Stimulated activated CD4-positive, alpha-beta T cell treated with anti-CD3 and anti-CD28 coated beads, Interleukin-4, amount 100 ng/mL, for 1 hour (primary cell): ENCODE measurements around the gene AJUBA.
"Not testable (repeated sequence)": the region's sequence is repeated elsewhere in the genome, so short reads cannot be mapped to it uniquely, and the experiment has no call there.

Experiments used
- DNase-seq: peaks from one replicate; pipeline ENCODE4 v3.0.0-alpha.2; 2020

AJUBA gene

DNA sequence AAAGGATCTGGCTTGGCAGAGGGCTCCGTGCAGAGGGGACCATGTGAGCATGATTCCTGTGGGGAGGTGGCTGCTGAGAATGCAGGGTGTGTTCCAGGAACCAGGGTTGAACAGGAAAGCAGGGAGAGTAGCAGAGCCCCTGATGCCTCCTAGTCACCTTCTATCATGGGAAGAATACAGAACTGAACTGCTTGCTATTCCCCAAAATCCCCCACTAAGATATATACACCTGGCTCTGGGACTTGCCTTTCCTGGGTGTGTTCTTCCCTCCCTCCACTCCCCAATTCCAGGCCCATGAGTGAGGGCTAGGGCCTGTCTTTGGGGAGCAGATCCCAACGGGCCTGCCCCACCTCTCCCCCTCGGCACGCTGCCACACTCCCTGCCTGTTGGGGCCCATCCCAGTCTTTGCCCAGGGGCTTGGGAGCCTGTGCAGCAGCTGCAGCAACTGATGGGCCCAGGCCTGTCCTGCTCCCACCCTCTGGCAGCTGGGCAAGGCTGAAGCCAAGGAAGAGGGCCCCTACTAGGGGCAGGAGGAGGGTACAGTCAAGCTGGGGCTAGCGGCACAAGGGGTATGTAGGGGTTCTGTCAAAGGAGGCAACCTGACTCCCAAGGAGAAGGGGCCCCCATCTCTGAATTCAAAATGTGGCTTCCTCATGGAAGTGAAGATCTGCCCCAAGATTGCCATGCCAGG lies 3.2 kb downstream of the AJUBA start:
- DNase-seq, result no peak

DNA sequence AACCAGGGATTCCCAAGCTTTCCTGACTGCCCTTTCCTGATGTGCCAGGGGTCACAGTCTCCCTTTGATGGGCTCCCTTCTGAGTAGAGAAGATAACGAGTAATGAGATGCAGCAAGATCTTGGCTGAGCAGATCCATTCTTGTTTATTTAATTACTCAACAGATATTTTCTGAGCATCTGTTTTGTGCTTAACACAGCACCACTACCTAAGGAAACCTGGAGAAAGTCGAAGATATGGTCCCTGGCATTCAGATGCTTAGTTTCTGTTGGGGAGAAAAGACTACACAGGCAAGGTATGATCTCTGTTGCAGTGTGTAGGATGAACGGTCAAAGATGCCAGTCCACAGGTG lies 3.9 kb downstream of the AJUBA start:
- no peak for DNase-seq

DNA sequence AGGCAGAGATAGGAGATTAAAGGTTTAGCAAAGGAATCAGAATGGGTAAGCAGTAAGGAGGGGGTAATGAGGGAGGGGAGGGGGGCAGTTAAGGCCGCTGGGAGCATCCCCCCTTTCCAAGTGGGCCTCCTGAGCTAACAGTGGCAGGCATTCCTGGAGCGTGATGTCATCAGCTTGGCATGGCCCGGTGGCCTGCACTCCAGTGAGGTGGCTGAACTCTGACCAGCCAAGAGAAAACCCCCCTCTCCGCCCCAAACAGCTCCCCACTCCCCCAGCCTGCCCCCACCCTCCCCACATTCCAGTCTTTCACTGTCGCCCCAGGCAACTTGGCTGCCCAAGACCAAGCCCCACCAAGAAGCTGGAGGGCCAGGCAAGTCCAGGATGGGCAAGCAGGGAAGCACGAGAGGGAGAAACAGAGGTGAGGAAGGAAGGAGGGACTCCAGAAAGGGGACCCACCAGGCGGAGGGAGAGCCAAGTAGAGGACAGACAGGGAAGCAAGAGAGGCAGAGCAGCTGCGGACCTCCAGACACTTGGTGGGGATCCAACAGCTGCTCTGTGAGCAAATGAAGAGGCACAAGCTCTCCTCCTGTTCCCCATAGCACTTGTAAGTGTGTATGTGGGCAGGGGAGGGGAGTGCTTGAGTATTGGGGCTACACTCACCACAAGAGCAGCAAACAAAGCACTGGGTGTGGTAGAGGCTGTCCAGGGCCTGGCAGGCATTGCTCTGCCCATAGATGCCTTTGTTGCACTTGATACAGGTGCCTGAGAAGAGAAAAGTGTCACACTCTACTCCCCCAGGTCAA lies 4.5 kb downstream of the AJUBA start:
- DNase-seq, result no peak

DNA sequence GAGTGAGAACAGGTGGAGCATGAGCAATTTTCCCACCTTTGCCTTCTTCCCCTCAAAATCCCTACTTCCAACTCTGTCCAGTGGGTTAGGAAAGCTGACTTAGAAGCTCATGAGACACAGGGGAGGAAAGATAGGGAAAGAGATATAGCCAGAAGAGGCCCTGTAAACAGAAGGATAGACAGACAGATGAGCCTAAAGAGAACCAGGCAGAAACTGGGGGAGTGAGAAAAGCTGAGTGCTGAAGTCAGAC lies 5.0 kb downstream of the AJUBA start:
- no peak for DNase-seq

DNA sequence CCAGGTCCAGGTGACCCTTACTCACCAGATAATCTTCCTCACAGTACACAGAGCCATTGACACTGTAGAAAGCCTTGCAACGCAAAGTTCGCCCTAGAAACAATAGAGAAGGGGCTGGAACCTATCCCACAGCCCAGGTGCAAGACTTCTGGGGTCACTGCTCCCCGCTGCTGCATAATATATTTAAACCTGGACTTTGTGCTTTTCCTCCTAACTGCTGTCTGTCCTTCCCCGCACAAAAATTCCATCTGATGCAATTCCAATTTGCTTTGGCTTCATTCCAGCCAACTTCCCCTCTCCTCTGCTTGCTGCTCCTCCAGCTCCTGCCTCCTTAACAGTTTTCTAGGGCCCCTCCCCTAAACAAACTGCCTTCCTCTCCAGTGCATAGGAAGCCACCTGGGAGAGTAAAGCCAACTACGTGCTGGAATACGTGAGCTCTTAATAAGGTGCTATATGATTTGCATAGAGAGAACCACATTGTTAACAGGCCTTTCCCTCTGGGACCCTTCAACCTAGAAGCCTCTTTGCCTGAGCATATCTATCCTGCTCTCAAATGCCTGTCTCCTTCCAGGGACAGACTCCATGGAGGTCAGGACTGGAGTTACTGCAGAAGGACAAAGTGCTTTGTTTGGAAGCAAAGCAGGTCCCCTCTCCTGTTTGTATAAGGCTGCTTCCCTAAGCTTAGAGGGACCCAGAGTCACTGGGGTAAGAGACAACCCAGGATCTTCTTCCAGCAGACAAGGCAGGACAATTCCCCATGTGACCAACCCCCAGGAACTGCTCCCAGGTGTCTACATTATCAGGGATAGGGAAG lies 5.5 kb downstream of the AJUBA start:
- DNase-seq, result no peak

DNA sequence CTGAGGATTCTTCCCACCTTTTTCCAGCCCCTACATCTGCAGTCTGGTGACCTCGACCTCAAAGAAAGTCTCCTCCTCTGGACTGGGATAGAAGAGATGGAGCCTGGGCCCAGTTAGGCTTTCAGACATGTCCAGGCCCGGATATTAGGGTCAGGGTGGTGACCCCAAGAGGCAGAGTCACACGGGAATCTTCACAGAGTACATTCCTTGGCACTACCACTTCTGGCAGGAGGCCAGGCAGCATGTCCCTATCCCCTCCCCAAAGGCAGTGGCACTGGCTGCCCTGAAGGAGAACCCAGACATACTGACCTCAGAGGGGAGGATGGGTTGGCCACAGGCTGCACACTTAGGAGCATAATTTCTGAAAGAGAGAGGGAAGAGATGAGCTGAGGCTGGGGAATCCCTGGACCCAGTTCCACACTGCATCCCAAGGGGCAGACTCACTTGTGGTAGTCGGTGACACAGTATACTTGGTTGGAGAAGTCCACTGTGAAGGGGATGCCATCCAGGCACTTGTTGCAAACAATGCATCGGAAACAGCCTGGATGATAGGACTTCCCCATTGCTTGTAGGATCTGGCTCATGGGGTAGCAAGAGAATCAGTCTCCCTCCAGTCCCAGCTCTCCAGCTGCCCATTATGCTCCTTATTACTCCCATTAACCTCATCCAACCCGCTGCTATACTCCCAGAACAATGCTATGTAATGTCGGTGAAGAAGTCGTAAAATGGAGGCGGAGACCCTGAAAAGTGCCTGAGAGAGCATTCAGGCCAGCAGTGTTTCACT lies 7.6 kb downstream of the AJUBA start:
- no peak for DNase-seq

DNA sequence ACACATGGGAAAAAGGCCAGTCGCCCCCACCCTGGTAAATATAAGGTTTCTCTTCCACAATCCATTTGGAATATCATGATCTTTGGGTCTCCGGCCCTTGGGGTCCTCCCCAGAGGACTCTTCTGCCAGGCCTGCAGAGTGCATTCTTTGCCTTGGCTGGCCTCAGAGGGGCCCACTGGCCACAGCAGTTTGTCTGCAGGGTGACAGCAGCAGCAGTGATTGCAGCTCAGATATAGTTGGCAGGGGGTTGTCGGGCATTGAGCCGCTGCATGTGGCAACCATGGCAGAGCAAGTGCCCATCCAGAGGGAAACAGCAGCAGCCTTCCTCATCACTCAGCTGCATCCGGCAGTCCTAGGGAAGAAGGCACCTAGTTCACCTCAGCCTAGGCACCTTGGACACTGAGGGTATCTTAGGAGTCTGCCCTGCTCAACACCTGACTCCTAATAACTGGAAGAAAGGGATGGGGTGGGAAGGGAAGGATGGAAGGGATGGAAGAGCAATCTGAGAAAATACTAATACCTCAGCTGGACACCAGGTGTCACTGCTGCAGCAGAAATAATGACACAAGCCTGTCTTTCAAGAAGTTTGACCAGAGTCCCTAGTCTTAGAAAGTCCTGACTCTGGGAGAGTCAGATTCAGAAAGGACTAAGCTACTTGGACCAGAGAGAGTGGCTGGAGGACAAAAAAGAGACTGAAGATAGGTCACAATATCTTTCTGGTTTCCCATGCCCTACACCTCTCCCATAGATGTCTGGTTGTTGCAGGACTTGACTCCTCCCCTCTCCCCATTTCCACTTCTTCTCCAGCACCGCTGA lies 8.9 kb downstream of the AJUBA start:
- peak; percentile 17 for DNase-seq

DNA sequence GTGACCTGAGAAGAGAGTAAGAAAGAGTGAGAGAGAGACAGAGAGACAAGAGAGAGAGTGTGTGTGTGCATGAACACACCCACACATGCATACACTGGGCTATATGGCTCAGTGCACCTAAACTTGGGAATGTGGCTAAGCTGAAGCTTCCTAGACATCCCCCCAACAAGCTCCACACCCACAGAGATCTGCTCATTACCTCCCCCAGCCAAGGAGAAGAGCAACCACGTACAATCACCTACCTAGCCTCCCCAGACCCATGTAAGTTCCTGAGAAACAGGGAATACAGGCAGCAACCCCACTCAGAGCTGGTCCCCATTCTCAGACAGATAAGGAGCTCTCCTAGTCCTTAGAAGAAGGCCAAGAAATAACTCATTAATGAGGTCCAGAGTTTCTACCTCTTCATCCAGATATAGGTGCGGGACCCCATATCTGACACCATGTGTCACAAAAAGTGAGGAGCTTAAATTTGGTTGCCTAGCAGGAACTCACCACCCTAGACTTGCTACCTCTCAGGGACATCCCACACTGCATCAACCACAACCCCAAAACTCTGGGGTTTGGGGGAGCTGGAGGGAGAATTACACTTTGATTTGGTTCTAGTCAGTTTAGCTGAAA lies 9.9 kb downstream of the AJUBA start:
- no peak for DNase-seq

DNA sequence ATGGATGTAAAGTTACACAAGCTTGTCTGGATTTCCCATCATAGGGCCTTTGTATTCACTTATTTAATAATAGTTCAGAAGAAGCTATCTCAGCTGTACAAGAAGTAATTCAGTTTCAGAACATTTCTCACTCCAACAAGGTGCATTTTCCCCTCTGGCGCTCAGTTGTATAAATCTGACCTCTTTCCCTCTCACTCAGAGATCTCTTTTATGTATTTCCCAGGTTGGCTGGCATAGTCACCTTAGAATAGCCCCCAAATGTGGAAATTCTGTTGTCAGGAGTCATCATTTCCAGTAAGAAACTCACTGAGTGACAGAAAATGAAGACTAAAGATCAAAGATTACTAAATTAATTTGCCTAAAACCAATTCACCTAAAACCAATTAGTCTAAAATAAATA lies 11.2 kb downstream of the AJUBA start:
- no peak for DNase-seq

DNA sequence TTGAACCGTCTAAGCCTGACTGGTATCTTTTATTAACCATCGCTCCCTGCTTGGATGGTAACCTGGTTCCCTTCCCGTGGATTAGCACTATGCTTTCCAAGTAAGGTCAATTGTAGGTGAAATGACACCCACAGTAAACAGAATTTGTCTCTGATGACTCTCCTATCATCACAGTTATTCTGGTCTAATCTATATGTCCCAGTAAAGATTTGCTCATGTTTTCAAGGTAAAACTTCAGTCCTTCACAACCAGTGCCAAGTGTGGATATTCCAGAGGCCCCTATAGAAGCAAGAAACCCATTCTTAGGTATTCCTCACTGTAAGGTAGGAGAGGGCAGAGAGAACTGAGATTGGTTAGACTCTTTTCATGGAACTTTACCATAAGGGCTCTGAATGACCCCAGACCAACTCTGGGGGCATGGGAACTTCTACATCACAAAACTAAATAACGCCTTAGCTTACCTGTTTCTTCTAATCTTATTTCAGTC lies 15.5 kb downstream of the AJUBA start:
- no peak for DNase-seq

DNA sequence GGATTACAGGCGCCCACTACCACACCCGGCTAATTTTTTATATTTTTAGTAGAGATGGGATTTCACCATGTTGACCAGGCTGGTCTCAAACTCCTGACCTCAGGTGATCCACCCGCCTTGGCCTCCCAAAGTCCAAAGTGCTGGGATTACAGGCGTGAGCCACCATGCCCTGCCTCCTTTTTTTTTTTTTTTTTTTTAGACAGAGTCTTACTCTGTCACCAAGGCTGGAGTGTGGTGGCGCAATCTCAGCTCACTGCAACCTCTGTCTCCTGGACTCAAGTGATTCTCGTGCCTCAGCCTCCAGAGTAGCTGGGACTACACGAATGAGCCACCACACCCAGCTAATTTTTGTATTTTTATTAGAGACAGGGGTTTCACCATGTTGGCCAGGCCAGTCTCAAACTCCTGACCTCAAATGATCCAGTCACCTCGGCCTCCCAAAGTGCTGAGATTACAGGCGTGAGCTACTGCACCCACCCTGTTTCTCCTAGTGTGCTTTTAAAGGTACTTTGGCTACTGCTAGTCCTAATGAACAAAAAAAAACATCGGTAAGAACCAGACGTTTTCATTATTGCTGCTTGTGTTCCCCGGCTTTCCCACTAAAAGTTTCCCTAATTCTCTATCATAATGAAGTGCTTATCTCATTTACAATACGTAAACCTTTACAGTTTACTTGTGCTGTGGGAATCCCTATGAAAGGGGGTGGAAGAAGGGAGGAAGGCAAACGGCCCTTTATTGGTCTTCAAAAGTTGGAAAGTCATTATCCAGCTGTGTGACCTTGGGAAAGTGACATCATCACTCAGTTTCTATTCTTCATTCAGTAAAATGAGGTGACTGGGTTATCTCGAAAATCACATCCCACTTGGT lies 16.2 kb downstream of the AJUBA start:
- not testable (repeated sequence) for DNase-seq

DNA sequence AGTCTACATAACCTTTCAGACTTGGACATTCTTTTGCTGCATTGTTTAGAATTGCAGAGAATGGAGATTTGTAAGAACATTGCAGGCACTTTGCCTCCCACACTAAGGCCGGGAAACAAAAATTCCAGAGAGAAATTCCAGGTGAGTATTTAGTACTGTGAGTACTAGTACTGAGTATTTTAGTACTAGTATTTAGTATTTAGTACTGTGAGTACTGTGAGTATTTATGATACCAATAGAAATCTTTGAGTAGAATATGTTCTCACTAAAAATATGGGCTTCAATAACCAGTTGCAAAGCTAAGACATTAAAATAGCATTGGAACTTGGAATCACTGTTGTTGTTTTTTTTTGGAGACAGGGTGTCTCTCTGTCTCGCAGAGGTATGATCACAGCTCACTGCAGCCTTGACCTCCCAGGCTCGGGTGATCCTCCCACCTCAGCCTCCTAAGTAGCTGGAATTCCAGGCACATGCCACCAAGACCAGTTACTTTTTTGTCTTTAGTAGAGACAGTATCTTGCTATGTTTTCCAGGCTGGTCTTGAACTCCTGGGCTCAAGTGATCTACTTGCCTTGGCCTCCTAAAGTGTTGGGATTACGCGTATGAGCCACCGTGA lies 20.2 kb downstream of the AJUBA start:
- DNase-seq, result no peak

DNA sequence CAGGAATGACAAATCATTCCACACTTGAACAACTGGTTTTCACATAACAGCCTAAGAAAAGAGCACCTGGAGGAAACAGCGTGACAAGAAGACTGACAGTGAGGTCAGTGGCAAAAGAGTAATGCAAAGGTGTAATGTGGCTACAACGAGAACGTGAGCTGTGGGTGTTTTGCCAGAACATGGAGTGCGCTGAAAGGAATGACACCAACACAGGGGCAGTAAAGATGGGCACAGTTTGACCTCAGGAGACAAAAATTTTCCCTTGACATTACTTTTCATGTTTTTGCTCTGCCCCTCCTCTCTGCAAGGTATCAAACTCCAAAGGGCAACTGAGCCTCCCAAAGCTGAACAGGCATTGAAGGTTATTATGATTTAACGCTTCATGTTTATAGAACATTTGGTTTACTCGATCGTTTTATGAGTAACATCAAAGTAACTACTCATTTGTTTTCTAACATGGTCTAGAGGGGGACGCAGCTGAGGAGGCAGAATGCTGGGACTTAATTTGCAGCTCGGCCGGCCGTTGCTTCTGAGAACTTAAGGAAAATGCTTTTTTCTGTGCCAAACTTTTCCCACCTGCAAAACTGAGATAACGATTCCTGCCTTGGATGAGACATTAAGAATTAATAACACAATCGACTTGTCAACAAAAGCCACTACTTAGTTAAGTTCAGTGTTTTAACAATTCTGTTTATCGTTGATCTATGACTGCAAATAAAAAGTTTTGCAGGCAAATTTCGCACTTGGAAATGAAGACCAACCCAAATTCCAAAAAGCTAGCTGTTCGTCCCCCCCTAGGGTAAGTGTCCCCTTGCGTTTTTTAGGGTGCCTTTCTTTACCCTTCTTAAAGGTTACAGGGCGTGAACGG lies 26.4 kb downstream of the AJUBA start:
- no peak for DNase-seq

DNA sequence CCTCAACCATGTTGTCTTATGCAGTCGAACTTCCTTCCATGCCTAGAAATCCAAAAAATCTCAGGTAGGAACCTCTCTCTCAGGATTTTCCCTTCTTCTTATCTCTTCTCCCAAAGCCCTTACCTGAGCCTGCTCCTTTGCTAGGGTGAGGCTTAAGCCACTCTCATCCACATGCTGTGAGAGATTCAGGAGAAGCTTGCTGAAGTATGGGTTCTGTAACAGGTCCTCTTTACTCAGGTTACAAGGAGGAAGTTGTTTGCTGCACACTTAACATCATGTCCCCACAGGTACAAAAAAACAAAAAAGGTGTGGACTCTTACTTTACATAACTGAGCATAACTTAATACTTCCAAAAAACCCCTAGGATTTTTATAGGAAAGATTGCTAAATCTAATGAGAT lies 29.9 kb downstream of the AJUBA start:
- no peak for DNase-seq

DNA sequence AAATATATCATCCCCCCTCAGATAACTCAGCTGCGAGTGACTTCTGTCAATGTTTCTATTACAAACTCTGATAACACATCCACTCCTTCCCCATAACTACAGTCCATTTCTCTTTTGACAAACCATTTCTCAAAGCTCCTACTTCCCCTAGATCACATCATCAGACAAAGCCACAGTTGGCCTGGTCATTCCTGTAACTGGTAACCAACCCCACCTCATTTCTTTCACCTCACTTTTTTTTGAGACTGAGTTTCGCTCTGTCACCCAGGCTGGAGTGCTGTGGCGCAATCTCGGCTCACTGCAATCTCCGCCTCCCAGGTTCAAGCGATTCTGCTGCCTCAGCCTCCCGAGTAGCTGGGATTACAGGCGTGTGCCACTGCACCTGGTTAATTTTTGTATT lies 30.6 kb downstream of the AJUBA start:
- DNase-seq, result not testable (repeated sequence)

DNA sequence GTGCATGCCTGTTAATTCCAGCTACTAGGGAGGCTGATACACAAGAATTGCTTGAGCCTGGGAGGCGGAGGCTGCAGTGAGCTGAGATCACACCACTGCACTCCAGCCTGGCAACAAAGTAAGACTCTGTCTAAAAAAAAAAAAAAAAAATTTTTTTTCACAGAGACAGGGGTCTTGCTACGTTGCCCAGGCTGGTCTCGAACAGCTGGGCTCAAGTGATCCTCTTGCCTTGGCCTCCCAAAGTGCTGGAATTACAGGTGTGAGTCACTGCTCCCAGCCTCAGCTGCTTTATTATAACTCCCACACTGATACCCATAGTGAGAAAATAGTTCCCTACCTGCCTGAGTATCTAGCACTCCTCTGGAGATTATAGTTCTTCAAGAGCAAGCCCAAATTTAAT lies 36.7 kb downstream of the AJUBA start:
- no peak for DNase-seq

DNA sequence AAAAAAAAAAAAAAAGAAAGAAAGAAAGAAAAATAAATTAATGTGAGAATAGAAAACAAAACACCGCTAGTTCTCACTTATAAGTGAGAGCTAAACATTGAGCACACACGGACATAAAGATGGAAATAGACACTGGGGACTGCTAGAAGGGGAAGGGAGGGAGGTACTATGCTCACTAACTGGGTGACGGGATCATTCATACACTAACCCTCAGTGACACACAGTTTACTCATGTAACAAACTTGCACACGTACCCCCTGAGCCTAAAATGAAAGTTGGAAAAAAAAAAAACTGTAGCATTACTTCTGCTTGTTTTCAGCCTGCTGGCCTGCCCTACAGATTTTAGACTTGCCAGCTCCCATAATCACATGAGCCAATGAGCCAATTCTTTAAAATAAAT lies 42.7 kb downstream of the AJUBA start:
- DNase-seq, result no peak

DNA sequence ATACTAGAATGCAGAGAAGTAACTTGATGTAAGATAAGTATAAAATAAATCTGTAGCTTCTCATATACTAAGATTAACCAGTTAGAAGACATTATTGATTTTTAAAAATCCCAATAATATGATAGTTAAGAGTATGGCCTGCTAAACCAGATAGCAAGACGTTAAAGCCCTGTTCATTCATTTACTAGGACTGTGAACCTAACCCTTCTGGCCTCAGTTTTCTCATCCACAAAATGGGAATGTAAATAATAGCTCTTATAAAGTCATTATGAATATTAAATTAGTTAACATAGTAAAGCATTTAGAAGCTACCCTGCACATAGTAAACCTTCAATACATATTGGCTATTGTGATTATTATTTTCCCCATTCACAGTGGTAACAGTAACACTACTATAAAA lies 47.2 kb downstream of the AJUBA start:
- no peak for DNase-seq

DNA sequence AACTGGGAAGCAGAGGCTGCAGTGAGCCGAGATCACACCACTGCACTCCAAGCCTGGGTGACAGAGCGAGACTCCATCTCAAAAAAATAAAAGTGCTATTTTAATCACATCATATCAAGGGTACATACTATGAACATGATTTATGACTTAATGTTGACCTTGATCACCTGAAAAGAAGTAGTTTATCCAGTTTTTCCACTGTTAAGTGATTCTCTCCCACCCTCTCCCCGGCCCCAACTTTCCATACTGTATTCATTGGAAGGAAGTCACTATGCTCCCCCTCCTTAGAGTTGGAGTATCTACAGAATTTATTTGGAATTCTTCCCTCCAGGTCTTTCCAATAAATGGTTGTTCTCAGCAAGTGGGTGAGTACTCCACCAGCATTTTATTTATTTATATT lies 50.2 kb downstream of the AJUBA start:
- no peak for DNase-seq
